K562 (cell line): ENCODE results near the gene PMPCB. TPM values are rescaled to one million over a fixed set of nuclear protein-coding genes. Genes with fewer than 3 reads are reported as not detected.

ENCODE experiments used
- BDP1 ChIP-seq: IDR thresholded peaks from 3 replicates; pipeline ENCODE4 v1.6.1; 2011; ENCODE audit not compliant: insufficient read length, insufficient read depth
- IFI16 ChIP-seq: fragments of 250-450 bp; sonication (Bioruptor Pico); IDR thresholded peaks from 2 replicates; pipeline ENCODE4 v2.1.2; 2022; ENCODE audit warnings: mild to moderate bottlenecking, inconsistent platforms
- JUND ChIP-seq, 2 experiments: IDR thresholded peaks; 2 replicates in 1 of 2; 3 replicates in 1 of 2; pipeline ENCODE4 v1.6.1; 2011; ENCODE audit warnings: borderline replicate concordance in 2 of 2, low read depth in 2 of 2, low read length in 2 of 2, improper control_type of control experiment in 1 of 2, missing biosample characterization in 1 of 2, missing genetic modification characterization in 1 of 2, missing genetic modification reagents in 1 of 2
- MTA2 ChIP-seq: fragments of 450-650 bp; IDR thresholded peaks from 2 replicates; pipeline ENCODE4 v1.6.1; 2016; ENCODE audit warnings: low read depth
- NEUROD1 ChIP-seq: fragments of 150-350 bp; IDR thresholded peaks from 2 replicates; pipeline ENCODE4 v1.6.1; 2014; ENCODE audit warnings: borderline replicate concordance, low read length, low read depth; ENCODE audit not compliant: partially characterized antibody
- PHTF2 ChIP-seq: fragments of 250-450 bp; sonication (Bioruptor Pico); IDR thresholded peaks from 2 replicates; pipeline ENCODE4 v1.5.0; 2021; ENCODE audit warnings: mild to moderate bottlenecking
- RAD51 ChIP-seq: fragments of 450-650 bp; IDR thresholded peaks from 2 replicates; pipeline ENCODE4 v1.7.1; 2016; ENCODE audit warnings: low read depth, mild to moderate bottlenecking, borderline replicate concordance
- SMAD3 ChIP-seq: fragments of 450-650 bp; formaldehyde crosslinking; conservative IDR thresholded peaks from 2 replicates; pipeline ENCODE4 v1.4.0; 2020; ENCODE audit warnings: mild to moderate bottlenecking
- SMAD4 ChIP-seq: fragments of 250-450 bp; sonication (Bioruptor Pico); conservative IDR thresholded peaks from 2 replicates; pipeline ENCODE4 v1.8.0; 2021; ENCODE audit warnings: inconsistent platforms, mild to moderate bottlenecking, moderate library complexity
- SMARCB1 ChIP-seq: IDR thresholded peaks from 2 replicates; pipeline ENCODE4 v1.6.1; 2011; ENCODE audit warnings: improper control_type of control experiment, low read depth; ENCODE audit not compliant: insufficient read length
- SUPT5H ChIP-seq: fragments of 450-650 bp; IDR thresholded peaks from 2 replicates; pipeline ENCODE4 v1.6.1; 2016
- XRCC4 ChIP-seq: IDR thresholded peaks from one replicate; pipeline ENCODE4 v1.6.1; 2011; ENCODE audit not compliant: insufficient read depth, insufficient read length; ENCODE audit errors: extremely low read depth
- ZNF324 ChIP-seq: fragments of 250-450 bp; sonication (Bioruptor Pico); IDR thresholded peaks from 2 replicates; pipeline ENCODE4 v1.4.0; 2020; ENCODE audit warnings: mild to moderate bottlenecking
- ZNF561 ChIP-seq: fragments of 450-650 bp; formaldehyde crosslinking; conservative IDR thresholded peaks from 2 replicates; pipeline ENCODE4 v1.4.0; 2020; ENCODE audit warnings: mild to moderate bottlenecking, moderate library complexity
- polyA plus RNA-seq, 8 experiments: library from polyadenylated mRNA; depleted of rRNA in 4 of 8; stranded (reverse) in 5 of 8; unstranded in 3 of 8; fragments of >200 nt; fragmentation: Nextera tagmentation in 2 of 8; fragmentation: Illumina TruSeq in 1 of 8; extraction: Ambion mirVana in 2 of 8; extraction: Trizol in 1 of 8; gene quantifications; 2 replicates each; pipeline versions ENCODE4 v1.2.1 to v1.2.3, GENCODE V29; 2011 to 2014; ENCODE audit warnings: inconsistent platforms in 1 of 8, missing spikeins in 1 of 8
- total RNA-seq, 7 experiments: library from RNA; depleted of rRNA in 6 of 7; stranded (reverse); fragments of >200 nt in 6 of 7; fragmentation: Illumina TruSeq in 2 of 7; extraction: Trizol in 2 of 7; gene quantifications; 2 replicates each; pipeline versions ENCODE4 v1.2.1 to v1.2.3, GENCODE V29; 2011 to 2021; ENCODE audit warnings: low replicate concordance in 1 of 7
- TF ChIP-seq, protein P1 (sequence below): sonication (generic); formaldehyde crosslinking; IDR thresholded peaks from 2 replicates; pipeline ENCODE4 v1.8.0; 2022; ENCODE audit warnings: mild to moderate bottlenecking, low read depth, missing genetic modification reagents
- TF ChIP-seq, protein P2 (sequence below), 2 experiments: fragments of 250-450 bp in 1 of 2; fragments of 450-650 bp in 1 of 2; sonication (Bioruptor Pico) in 1 of 2; IDR thresholded peaks; 2 replicates each; pipeline versions ENCODE4 v1.6.1 to v1.8.0; 2016 to 2021; ENCODE audit warnings: mild to moderate bottlenecking in 2 of 2, moderate library complexity in 2 of 2, missing compliant biosample characterization in 1 of 2, missing genetic modification characterization in 1 of 2
- TF ChIP-seq, protein P3 (sequence below): fragments of 250-450 bp; sonication (Bioruptor Pico); IDR thresholded peaks from 2 replicates; pipeline ENCODE4 v1.5.0; 2020; ENCODE audit warnings: mild to moderate bottlenecking

PMPCB gene
- total and polyA plus RNA-seq, 9 of the 15 experiments (the other 6 are each of a cell fraction or from before 2014, with no cell fraction given): 61.2 to 209 (median 105) TPM

DNA sequence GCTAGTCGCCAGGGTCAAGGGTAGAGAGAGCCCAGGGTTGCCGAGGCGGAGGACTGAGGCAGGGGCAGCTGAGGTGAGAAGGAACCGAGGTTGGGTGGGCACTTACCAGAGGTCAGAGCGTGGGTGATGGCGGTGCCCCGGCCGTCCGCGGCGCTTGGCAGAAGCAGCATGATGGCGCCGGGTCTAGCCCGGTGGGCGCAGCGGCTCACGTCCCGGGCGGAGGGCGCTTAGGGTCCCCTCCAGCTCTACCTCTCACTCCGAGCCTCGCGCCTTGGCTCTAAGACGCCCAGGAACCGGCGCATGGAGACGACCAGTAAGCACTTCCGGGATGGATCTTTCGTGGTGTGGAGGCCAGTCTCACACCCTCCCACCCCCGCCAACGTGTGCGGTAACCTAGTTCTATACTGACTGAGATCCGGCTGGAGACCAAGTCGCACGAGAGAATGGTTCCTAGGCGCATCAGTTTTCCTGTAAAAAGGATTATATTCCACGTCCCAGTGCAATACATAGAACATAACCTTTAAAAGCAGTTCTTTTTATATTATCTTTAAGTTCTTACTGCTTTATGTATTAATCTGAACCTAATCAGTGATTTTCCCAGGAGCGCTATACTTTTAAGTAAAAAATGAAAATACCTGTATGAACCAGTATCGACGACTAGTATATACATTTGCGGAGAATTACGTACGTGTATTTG lies 47.4 kb downstream of the PMPCB start, which contains the start of gene DNAJC2 (continued):
- peak; percentile 86 for TF ChIP-seq JUND (IDR thresholded peaks at IDR 0.05; ENCODE audit: borderline replicate concordance, low read depth, low read length)
- TF ChIP-seq JUND (tag; IDR thresholded peaks at IDR 0.05; ENCODE audit: borderline replicate concordance, low read depth, low read length): peak; percentile 83; the same call in 2 of the 3 replicates
- TF ChIP-seq ZNF561: no peak
- TF ChIP-seq PHTF2 (CRISPR knock-in tag): no peak
- peak; percentile 94 for TF ChIP-seq SUPT5H
- no peak for TF ChIP-seq ZNF324 (CRISPR knock-in tag)
- TF ChIP-seq RAD51: no peak; the same call in 1 of the 2 replicates
- no peak for TF ChIP-seq MTA2
- TF ChIP-seq, protein P1, sequence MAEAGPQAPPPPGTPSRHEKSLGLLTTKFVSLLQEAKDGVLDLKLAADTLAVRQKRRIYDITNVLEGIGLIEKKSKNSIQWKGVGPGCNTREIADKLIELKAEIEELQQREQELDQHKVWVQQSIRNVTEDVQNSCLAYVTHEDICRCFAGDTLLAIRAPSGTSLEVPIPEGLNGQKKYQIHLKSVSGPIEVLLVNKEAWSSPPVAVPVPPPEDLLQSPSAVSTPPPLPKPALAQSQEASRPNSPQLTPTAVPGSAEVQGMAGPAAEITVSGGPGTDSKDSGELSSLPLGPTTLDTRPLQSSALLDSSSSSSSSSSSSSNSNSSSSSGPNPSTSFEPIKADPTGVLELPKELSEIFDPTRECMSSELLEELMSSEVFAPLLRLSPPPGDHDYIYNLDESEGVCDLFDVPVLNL: 0 out of 2 replicates have a peak, but pooled peaks have one; percentile 66
- no peak for TF ChIP-seq SMARCB1
- peak; percentile 81 for TF ChIP-seq SMAD4 (CRISPR knock-in tag)
- TF ChIP-seq, protein P2, sequence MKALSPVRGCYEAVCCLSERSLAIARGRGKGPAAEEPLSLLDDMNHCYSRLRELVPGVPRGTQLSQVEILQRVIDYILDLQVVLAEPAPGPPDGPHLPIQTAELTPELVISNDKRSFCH (CRISPR knock-in tag; IDR thresholded peaks at IDR 0.05): no peak
- TF ChIP-seq, protein P2 (tag; IDR thresholded peaks at IDR 0.05): peak; percentile 67; the same call in 1 of the 2 replicates
- TF ChIP-seq NEUROD1: peak; percentile 90
- TF ChIP-seq, protein P3, sequence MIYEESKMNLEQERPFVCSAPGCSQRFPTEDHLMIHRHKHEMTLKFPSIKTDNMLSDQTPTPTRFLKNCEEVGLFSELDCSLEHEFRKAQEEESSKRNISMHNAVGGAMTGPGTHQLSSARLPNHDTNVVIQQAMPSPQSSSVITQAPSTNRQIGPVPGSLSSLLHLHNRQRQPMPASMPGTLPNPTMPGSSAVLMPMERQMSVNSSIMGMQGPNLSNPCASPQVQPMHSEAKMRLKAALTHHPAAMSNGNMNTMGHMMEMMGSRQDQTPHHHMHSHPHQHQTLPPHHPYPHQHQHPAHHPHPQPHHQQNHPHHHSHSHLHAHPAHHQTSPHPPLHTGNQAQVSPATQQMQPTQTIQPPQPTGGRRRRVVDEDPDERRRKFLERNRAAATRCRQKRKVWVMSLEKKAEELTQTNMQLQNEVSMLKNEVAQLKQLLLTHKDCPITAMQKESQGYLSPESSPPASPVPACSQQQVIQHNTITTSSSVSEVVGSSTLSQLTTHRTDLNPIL: no peak
- TF ChIP-seq IFI16 (CRISPR knock-in tag): no peak
- no peak for TF ChIP-seq BDP1
- TF ChIP-seq XRCC4: no peak
- 0 out of 2 replicates have a peak, but pooled peaks have one; percentile 47 for TF ChIP-seq SMAD3 (CRISPR knock-in tag)
